PFSK-1 (cell line): Measurements from ENCODE around the gene KCMF1.

ENCODE experiments used
- FOXP2 ChIP-seq: optimal IDR thresholded peaks from 2 replicates; pipeline ENCODE3; 2011; ENCODE audit warnings: borderline replicate concordance, control low read depth, inconsistent platforms; ENCODE audit not compliant: insufficient read depth; ENCODE audit errors: extremely low read length, extremely low read depth
- POLR2AphosphoS5 ChIP-seq: IDR thresholded peaks from 2 replicates; pipeline ENCODE4 v1.6.1; 2012; ENCODE audit warnings: low read depth, mild to moderate bottlenecking, control low read depth, low read length, moderate library complexity
- SIN3A ChIP-seq: IDR thresholded peaks from 2 replicates; pipeline ENCODE4 v1.6.1; 2012; ENCODE audit warnings: mild to moderate bottlenecking, low read length, moderate library complexity, borderline replicate concordance; ENCODE audit not compliant: insufficient read depth
- TAF1 ChIP-seq: IDR thresholded peaks from 2 replicates; pipeline ENCODE4 v1.6.1; 2012; ENCODE audit warnings: low read length, control low read depth, borderline replicate concordance; ENCODE audit not compliant: insufficient read depth
- TF ChIP-seq, protein P1 (sequence below), 2 experiments: IDR thresholded peaks; 2 replicates each; pipeline versions ENCODE4 v1.6.1 to v1.8.0; 2011 to 2012; ENCODE audit warnings: low read depth in 2 of 2, low read length in 2 of 2, control low read depth in 1 of 2, inconsistent platforms in 1 of 2, mild to moderate bottlenecking in 1 of 2, moderate library complexity in 1 of 2; ENCODE audit not compliant: insufficient read depth in 1 of 2

GRCh38 chr2:85032621-85033020, 61.7 kb downstream of the KCMF1 start:
- TF ChIP-seq POLR2AphosphoS5 (no peak), SIN3A (no peak), FOXP2 (no peak), TAF1 (no peak)
- TF ChIP-seq, protein P1, sequence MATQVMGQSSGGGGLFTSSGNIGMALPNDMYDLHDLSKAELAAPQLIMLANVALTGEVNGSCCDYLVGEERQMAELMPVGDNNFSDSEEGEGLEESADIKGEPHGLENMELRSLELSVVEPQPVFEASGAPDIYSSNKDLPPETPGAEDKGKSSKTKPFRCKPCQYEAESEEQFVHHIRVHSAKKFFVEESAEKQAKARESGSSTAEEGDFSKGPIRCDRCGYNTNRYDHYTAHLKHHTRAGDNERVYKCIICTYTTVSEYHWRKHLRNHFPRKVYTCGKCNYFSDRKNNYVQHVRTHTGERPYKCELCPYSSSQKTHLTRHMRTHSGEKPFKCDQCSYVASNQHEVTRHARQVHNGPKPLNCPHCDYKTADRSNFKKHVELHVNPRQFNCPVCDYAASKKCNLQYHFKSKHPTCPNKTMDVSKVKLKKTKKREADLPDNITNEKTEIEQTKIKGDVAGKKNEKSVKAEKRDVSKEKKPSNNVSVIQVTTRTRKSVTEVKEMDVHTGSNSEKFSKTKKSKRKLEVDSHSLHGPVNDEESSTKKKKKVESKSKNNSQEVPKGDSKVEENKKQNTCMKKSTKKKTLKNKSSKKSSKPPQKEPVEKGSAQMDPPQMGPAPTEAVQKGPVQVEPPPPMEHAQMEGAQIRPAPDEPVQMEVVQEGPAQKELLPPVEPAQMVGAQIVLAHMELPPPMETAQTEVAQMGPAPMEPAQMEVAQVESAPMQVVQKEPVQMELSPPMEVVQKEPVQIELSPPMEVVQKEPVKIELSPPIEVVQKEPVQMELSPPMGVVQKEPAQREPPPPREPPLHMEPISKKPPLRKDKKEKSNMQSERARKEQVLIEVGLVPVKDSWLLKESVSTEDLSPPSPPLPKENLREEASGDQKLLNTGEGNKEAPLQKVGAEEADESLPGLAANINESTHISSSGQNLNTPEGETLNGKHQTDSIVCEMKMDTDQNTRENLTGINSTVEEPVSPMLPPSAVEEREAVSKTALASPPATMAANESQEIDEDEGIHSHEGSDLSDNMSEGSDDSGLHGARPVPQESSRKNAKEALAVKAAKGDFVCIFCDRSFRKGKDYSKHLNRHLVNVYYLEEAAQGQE (IDR thresholded peaks at IDR 0.05; ENCODE audit: insufficient read depth in 1 of 2, low read depth in 2 of 2, low read length in 2 of 2): no peak
